MM.1S (cell line): ENCODE data around the gene BACE2.

Experiments used
- DNase-seq: peaks from one replicate; pipeline ENCODE4 v3.0.0-alpha.2; 2015
- H2AFZ ChIP-seq: fragments of 300-600 bp; sonication (generic); 2 replicates; pipeline ENCODE4 v1.6.0; 2016; ENCODE audit warnings: antibody characterized with exemption, low read length
- H3F3A ChIP-seq: fragments of 300-600 bp; sonication (generic); 2 replicates; pipeline ENCODE4 v1.6.1; 2016; ENCODE audit warnings: mild to moderate bottlenecking, antibody characterized with exemption, low read length, moderate library complexity, mixed read lengths; ENCODE audit not compliant: insufficient read depth
- H3K27ac ChIP-seq: fragments of 300-600 bp; sonication (generic); 2 replicates; pipeline ENCODE4 v1.5.1; 2016; ENCODE audit warnings: mild to moderate bottlenecking, low read length
- H3K27me3 ChIP-seq: fragments of 300-600 bp; sonication (generic); replicated peaks from 2 replicates; pipeline ENCODE4 v1.6.0; 2016; ENCODE audit warnings: low read length; ENCODE audit not compliant: insufficient read depth
- H3K36me3 ChIP-seq: fragments of 300-600 bp; sonication (generic); replicated peaks from 2 replicates; pipeline ENCODE4 v1.6.1; 2016; ENCODE audit warnings: mild to moderate bottlenecking, low read length, mixed read lengths; ENCODE audit not compliant: insufficient read depth
- H3K4me1 ChIP-seq: fragments of 300-600 bp; sonication (generic); 2 replicates; pipeline ENCODE4 v1.6.1; 2016; ENCODE audit warnings: low read length, mixed read lengths
- H3K4me2 ChIP-seq: fragments of 300-600 bp; sonication (generic); 2 replicates; pipeline ENCODE4 v1.6.0; 2016; ENCODE audit warnings: low read depth, low read length
- H3K4me3 ChIP-seq: fragments of 300-600 bp; sonication (generic); 2 replicates; pipeline ENCODE4 v1.5.1; 2016; ENCODE audit warnings: low read length, mixed read lengths
- H3K79me2 ChIP-seq: fragments of 300-600 bp; sonication (generic); 2 replicates; pipeline ENCODE4 v1.6.1; 2016; ENCODE audit warnings: mixed run types, low read length, mixed read lengths
- H3K9ac ChIP-seq: fragments of 300-600 bp; sonication (generic); 2 replicates; pipeline ENCODE4 v1.6.1; 2016; ENCODE audit warnings: low read length, mixed read lengths
- H3K9me2 ChIP-seq: fragments of 300-600 bp; sonication (generic); replicated peaks from 2 replicates; pipeline ENCODE4 v1.6.1; 2016; ENCODE audit warnings: mild to moderate bottlenecking, low read length, mixed read lengths; ENCODE audit not compliant: insufficient read depth
- H3K9me3 ChIP-seq: fragments of 300-600 bp; sonication (generic); replicated peaks from 2 replicates; pipeline ENCODE4 v1.6.1; 2016; ENCODE audit warnings: mild to moderate bottlenecking, low read length, mixed read lengths; ENCODE audit not compliant: insufficient read depth
- H4K20me1 ChIP-seq: fragments of 300-600 bp; sonication (generic); 2 replicates; pipeline ENCODE4 v1.6.1; 2016; ENCODE audit warnings: mild to moderate bottlenecking, low read length, moderate library complexity, mixed read lengths; ENCODE audit not compliant: insufficient read depth
- EZH2 ChIP-seq: fragments of 300-600 bp; sonication (generic); optimal IDR thresholded peaks from 2 replicates; pipeline ENCODE3; 2017; ENCODE audit warnings: low read depth, mild to moderate bottlenecking, antibody characterized with exemption, low read length, mixed read lengths
- EZH2phosphoT487 ChIP-seq: fragments of 300-600 bp; sonication (generic); IDR thresholded peaks from 2 replicates; pipeline ENCODE4 v1.6.1; 2018; ENCODE audit warnings: antibody characterized with exemption, low read length
- TF ChIP-seq, protein P1 (sequence below): fragments of 300-600 bp; sonication (generic); IDR thresholded peaks from 2 replicates; pipeline ENCODE4 v1.5.1; 2016; ENCODE audit warnings: antibody characterized with exemption, low read length, mixed read lengths

BACE2 gene

DNA sequence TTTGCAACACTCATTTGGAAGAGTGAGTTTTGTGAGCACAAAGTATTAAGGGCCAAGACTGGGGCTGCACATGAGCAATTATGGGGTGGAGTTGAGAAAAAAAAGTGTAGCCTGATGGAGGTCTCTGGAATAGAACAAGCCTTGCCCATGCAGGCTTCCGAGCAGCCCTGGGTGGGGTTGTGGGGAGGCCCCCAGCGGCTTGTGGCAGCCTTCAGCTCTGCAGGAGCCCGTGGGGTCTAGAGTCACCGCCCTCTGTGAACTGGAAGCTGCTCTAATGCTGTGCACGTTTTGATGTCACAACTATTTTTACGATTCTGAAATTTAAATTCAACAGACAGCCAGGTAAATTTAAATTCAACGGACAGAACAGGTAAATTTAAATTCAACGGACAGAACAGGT is 58.9 kb downstream of the BACE2 start:
- H4K20me1 ChIP-seq: no peaks in the 10 kb centered on the region

DNA sequence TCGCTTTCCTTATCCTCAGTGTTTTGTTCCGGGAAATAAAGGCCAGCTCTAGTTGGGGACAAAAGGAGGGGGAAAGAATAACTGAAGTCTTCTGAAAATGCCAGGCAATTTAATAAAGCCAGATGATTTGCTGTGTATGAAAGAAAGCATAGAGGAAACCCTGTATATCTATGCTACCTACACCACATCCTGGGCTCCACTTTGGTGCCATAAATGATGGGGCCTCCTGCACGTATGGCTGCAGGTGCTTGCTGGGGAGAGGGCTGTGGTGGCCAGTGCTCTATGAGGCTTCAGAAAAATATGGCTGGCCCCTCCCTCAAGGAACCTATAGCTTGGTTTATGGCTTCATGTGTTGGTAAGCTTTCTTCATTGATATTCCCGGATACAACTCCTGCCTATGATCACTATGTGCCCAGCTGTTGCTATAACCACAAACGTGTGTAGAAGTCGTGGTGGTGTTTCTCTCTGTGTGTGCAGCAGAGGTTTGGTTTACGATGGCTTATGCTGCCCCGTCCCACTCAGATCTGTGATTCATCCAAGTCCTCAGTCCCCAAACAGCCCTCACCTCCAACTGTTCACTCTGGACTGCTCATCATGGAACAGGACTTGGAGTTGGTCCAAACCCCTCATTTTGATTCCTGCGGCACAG is 59.5 kb downstream of the BACE2 start:
- Histone ChIP-seq H3K27ac (no peak overlapping the region), H3K4me3 (no peak overlapping the region), H4K20me1 (no peaks in the 10 kb centered on the region), H3K9ac (no peak overlapping the region), H3F3A (no peaks in the 10 kb centered on the region), H3K4me1 (no peaks in the 10 kb centered on the region), H2AFZ (no peak overlapping the region), H3K36me3 (no peaks in the 10 kb centered on the region), H3K27me3 (no peaks in the 10 kb centered on the region), H3K79me2 (no peaks in the 10 kb centered on the region), H3K9me2 (no peaks in the 10 kb centered on the region), H3K4me2 (no peak overlapping the region), H3K9me3 (no peaks in the 10 kb centered on the region)
- DNase-seq: no peak
- TF ChIP-seq EZH2 (no peak), EZH2phosphoT487 (no peak)
- TF ChIP-seq, protein P1, sequence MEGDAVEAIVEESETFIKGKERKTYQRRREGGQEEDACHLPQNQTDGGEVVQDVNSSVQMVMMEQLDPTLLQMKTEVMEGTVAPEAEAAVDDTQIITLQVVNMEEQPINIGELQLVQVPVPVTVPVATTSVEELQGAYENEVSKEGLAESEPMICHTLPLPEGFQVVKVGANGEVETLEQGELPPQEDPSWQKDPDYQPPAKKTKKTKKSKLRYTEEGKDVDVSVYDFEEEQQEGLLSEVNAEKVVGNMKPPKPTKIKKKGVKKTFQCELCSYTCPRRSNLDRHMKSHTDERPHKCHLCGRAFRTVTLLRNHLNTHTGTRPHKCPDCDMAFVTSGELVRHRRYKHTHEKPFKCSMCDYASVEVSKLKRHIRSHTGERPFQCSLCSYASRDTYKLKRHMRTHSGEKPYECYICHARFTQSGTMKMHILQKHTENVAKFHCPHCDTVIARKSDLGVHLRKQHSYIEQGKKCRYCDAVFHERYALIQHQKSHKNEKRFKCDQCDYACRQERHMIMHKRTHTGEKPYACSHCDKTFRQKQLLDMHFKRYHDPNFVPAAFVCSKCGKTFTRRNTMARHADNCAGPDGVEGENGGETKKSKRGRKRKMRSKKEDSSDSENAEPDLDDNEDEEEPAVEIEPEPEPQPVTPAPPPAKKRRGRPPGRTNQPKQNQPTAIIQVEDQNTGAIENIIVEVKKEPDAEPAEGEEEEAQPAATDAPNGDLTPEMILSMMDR: no peak

More for the DNA sequence above, 58.9 kb downstream of the BACE2 start:
- Histone ChIP-seq H3K27ac (no peak overlapping the region), H3K9ac (no peak overlapping the region), H3K4me1 (no peaks in the 10 kb centered on the region), H3K27me3 (no peaks in the 10 kb centered on the region), H3K4me2 (no peak overlapping the region), H3K4me3 (no peak overlapping the region), H3K9me2 (no peaks in the 10 kb centered on the region), H3K9me3 (no peaks in the 10 kb centered on the region), H3F3A (no peaks in the 10 kb centered on the region), H2AFZ (no peak overlapping the region), H3K36me3 (no peaks in the 10 kb centered on the region), H3K79me2 (no peaks in the 10 kb centered on the region)
- TF ChIP-seq EZH2phosphoT487 (no peak), EZH2 (no peak)
- TF ChIP-seq, protein P1: no peak
- no peak for DNase-seq

DNA sequence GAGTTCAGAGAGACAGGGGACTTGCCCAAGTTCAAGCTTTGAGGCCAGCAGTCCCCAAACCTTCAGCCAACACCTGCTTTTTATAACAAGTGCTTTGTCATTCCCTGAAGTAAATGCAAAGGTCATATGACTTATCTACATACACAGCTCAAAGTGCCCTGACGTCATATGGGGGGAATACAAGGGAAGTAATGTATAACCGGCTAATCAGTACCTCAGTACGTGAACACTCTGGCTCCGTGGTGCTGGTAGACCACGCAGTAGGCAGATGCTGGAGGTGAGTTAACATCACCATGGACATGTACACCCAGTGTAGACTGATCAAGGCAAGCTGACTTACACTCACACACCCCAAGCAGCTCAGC is 60.0 kb downstream of the BACE2 start:
- no peak overlapping the region for H3K4me2 ChIP-seq
- H3K9ac ChIP-seq: no peak overlapping the region
- no peaks in the 10 kb centered on the region for H3K9me3 ChIP-seq
- H3K4me3 ChIP-seq: no peak overlapping the region
- DNase-seq: no peak
- H3K36me3 ChIP-seq: no peaks in the 10 kb centered on the region
- no peaks in the 10 kb centered on the region for H3K27me3 ChIP-seq
- no peaks in the 10 kb centered on the region for H3K9me2 ChIP-seq
- H3F3A ChIP-seq: no peaks in the 10 kb centered on the region
- TF ChIP-seq, protein P1: no peak
- TF ChIP-seq EZH2 (no peak), EZH2phosphoT487 (no peak)
- no peaks in the 10 kb centered on the region for H4K20me1 ChIP-seq
- no peak overlapping the region for H2AFZ ChIP-seq
- H3K4me1 ChIP-seq: no peaks in the 10 kb centered on the region
- no peak overlapping the region for H3K27ac ChIP-seq
- no peaks in the 10 kb centered on the region for H3K79me2 ChIP-seq
